Inferior parietal cortex (tissue), 1 donor: ENCODE measurements around the gene SPEN.

ENCODE experiments used
- DNase-seq: peaks from one replicate; pipeline ENCODE4 v3.0.0-alpha.2; 2016; ENCODE audit errors: extremely low spot score

The SPEN gene

DNA sequence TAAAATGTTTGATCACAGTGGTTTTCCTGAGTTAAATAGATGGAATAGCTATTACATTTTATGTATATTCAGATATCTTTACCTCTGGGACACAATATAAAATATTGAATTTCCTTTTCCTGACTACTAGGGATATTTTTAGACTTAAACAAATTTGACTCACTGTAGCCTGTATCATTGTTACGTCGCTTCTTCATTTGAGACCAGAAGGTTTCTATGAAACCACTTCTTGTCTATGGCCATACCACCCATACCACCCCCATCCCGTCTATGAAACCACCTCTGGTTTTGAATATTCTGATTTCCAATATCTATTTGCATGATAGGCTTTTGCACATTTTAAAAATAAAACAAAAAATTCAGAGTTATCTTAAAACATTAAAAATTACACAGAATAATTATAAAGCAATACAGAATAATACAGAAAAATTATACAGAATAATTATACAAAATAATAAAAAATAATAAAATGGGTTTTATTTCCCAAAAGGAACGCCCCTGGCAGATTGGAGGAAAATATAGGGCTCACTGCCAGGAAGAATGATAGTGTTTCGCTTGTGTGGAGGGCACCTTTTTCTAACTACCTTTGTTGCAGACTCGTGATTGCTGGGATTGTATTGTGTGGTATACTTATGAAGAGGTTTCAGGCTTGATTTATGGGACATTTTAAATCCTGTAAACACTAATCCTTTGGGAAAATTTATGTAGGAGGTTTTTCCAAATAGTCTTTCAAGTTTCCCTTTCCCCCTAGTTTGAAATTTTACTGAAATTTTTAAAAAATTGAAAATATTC, 4.7 kb downstream of the SPEN start:
- no peak for DNase-seq

DNA sequence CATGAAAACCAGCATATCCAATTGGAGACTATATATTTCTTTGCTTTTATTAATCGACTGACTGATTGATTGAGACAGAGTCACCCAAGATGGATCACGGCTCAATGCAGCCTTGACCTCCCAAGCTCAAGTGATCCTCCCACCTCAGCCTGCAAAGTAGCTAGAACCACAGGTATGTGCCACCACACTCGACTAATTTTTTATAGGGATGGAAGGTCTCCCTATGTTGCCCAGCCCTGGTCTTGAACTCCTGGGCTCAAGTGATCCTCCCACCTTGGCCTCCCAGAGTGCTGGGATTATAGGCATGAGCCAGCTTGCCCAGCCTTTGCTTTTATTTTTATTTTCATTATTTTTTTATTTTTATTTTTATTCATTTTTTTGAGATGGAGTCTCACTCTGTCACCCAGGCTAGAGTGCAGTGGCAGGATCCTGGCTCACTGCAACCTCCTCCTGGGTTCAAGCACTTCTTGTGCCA, 5.4 kb downstream of the SPEN start:
- no peak for DNase-seq

DNA sequence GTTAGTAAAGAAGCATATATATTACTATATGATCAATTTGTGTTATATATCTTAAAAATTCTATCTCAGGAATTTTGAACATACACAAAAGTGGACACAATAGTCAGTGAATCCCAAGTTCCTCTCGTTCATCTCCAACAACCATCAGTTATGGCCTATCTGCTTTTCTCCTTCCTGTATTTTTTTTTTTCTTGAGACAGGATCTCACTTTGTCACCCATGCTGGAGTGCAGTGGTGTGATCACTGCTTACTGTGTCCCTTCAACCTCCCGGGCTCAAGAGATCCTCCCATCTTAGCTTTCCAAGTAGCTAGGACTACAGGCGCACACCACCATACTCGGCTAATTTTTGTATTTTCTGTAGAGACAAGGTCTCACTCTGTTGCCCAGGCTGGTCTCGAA, 9.4 kb downstream of the SPEN start:
- no peak for DNase-seq

DNA sequence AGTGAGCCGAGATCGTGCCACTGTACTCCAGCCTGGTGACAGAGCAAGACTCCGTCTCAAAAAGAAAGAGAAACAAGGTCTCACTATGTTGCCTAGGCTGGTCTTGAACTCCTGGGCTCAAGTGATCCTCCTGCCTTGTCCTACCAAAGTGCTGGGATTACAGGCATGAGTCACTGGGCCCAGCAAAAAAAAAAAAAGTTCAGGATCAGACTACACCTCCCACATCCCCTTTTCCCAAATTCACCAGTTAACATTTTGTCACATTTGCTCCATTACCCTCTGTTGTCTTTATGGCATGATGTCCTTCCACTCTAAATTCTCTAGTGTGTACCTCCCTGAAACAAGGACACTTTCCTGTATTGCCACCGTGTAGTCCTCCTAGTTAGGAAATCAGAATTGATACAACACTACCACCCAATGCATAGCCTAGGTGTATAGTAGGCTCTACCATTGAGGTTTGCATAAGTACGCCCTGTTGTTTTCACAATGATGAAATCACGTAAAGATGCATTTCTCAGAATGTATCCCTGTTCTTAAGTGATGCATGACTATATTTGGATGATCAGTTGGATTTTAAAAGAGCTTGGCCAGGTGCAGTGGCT, 10.7 kb downstream of the SPEN start:
- no peak for DNase-seq

DNA sequence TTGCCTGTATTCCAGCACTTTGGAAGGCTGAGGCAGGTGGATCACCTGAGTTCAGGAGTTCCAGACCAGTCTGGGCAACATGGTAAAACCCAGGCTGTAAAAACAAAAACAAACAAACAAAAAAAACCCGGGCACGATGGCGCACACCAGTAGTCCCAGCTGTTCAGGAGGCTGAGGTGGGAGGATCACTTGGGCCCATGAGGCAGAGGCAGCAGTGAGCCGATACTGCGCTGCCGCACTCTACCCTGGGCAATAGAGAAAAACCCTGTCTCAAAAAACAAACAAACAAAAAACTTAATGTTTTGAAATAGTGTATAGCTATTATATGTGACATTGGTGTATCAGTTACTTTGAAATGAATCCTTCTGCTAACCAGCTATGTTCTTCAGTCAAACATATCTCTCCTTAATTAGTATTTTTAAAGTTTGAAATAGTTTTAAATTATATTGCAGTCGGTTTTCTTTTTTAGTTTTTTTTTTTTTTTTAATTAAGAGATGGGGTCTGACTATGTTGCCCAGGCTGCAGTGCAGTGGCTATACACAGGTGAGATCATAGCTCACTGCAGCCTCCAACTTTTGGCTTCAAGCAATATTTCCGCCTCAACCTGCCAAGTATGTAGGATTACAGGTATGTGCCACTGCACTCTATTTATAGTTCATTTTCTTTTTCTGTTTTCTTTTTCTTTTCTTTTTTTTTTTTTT, 11.3 kb downstream of the SPEN start:
- DNase-seq, result no peak

DNA sequence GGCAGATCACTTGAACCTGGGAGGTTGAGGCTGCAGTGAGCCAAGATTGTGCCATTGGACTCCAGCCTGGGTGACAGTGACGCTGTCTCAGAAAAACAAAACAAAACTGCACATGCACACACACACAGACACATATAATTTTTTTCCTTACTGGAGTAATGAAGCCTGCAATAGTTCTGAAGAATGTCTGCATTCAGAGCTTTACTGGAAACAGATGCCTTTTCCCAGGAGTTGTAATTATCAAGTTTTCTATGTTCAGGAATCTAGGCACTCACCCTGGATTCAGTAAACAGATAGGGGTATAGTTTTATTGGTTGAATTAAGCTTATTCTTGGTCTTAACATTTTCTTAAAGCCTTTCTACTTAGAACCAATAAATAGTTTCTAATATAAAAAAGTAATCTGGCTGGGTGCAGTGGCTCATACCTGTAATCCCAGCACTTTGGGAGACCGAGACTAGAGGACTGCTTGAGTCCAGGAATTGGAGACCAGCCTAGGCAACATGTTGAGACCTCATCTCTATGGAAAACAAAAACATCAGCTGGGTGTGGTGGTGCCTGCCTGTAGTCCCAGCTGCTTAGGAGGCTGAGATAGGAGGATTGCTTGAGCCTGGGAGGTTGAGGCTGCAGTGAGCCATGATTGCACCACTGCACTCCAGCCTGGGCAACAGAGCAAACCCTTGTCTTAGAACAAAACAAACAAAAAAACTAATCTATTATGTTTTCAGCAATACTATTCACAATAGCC, 15.8 kb downstream of the SPEN start:
- DNase-seq, result no peak

DNA sequence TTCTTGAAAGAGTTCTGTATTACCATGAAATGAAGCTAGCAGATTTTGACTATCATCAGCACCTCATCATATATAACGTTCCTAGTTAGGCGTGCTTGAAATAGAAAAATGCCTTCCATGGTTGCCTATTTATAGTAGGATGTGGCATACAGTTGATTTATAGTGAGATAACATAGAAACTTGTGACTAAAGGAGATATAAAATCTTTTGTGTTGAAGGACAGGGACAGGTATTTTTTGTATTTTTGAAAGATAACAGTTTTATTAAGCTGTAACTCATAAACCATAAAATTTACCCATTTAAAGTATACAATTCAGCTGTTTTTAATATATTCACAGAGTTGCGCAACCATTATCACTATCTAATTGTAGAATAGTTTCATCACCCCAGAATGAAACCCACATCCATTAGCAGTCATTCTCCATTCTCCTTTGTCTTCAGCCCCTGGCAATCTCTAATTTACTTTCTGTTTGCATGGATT, 19.3 kb downstream of the SPEN start:
- DNase-seq, result no peak

DNA sequence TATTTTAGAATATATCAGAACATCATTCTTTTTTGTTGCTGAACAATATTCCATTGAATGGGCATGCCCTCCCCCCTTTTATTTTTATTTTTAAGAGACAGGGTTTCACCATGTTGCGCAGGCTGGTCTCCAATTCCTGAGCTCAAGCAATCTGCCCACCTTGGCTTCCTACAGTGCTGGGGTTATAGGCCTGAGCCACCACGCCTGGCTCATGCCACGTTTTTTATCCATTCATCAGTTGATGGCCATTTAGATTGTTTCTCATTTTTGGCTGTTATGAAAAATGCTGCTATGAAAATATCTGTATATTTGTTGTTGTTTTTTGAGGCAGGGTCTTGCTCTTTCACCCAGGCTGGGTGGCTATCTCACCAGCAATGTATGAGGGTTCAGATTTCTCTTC, 19.8 kb downstream of the SPEN start:
- DNase-seq, result no peak

DNA sequence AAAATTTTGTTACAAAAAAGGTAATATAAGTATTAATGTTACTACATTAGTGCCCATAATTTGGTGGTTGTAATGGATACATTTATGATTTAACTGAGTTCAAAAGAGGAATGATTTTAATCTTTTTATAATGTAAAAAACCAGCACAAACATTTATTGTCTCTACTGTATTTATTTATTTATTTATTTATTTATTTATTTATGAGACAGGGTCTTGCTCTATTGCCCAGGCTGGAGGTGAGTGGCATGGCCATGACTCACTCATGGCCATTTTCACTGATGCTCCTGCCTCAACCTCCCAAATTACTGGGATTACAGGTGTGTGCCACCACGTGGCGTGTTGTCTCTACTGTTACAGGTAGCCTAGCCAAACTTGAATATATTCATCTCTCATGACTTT, 21.9 kb downstream of the SPEN start:
- DNase-seq, result no peak

DNA sequence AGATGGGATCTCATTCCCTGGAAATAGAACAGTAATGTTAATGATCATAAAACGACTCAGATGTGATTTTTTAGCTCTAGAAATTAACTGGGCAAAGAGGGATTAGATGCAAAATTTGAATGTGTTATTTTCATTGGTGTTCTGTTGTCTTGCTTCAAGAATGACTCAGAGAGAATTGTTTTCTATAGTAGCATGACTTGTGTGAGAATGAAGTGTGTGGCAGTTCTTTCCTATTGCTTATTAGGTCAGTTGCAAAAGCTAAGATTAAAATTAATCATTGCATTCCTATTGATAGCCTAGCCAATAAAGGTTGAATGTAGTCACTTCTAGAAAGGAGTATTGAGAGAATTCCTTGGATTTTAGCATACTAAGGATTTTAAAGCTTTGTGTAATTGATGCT, 22.9 kb downstream of the SPEN start:
- DNase-seq, result no peak

DNA sequence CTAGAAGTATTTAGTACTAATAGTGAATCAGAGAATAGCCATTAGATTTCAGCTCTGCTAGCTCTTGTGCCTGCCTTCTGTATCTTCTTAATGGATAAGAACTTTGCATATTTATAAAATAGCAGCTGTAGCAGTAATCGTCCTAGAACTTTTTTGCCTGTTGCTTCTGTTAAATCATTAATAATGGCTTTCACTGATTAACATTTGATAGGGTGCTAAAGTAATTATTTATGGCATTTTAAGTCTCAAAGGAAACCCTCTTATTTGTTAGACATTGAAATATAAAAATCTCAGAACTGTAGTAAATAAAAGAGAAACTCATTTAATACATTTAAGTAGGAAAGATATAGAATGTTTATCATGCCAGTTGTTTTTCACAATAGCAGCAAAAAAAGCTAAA, 27.0 kb downstream of the SPEN start:
- no peak for DNase-seq

DNA sequence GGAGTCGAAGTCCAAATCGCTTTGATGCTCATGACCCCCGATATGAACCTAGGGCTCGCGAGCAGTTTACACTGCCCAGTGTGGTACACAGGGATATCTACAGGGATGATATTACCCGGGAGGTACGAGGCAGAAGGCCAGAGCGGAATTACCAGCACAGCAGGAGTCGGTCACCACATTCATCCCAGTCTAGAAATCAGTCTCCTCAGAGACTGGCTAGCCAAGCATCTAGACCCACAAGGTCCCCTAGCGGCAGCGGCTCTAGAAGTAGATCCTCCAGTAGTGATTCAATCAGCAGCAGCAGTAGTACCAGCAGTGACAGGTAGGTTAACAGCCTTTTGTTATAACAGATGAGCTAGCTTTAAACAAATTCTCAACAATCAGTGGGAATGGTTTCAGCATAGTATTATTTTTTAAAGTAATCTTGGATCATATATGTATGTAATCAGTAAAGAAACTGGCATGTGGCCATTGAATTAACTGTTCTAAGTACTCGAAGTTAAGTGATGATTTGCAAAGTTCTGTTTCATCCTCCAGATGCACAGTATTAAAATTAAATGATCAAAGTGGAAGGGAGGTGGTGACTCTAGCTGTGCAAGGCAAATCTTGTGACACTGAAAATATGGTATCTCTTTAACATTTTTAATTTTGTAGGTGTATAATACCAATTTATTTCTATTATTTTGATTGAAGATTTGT, 29.0 kb downstream of the SPEN start:
- DNase-seq, result no peak

DNA sequence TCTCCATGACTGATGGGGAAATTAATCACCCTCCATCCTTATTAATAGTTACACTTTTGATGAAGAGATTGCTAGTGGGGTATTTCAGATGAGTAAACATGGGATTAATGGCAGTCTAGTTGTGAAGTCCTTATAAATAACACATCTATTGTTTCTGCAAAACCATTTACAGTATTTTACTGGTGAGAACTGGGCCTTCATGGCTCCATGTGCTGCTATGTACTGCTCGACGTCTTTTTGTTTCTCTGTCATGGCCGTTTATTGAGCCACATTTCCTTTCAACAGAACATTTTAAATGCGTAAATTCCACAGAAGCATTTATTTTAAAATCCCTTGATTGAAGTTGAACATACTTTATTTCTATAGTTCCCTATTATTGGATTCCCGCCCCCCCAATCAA, 34.5 kb downstream of the SPEN start:
- DNase-seq, result no peak

DNA sequence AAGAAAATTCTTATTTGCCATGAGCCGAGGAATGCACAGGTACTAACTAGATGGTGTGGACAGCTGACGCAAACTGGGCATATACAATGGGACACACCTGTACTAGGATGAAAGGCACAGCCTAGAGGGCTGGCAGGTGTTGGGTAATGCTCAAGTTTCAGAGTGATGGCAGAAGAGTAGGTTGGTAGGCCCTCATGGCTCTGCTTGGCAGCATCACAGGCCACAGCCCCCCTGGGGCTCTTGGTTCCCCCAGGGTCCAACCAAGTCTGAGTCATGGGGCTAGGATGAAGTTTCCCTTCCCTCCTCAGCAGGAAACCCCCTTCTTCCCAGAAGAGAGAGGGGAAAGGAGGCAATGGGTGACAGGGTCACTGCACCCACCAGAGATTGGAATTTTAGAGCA, 35.2 kb downstream of the SPEN start:
- DNase-seq, result no peak

DNA sequence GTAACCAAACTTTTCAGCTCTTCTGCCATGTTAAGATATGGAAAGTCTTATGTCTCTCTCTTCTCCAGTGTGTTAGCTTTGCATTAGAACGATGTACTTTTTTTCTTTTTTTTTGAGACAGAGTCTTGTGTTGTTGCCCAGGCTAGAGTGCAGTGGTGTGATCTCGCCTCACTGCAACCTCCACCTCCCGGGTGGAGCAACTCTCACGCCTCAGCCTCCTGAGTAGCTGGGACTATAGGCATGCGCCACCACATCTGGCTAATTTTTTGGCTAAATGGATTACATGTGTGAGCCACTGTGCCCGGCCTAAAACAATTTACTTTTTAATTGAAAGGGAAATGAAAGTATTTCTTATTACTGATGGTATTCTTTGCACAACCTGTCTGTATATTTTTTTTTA, 35.8 kb downstream of the SPEN start:
- DNase-seq, result no peak

DNA sequence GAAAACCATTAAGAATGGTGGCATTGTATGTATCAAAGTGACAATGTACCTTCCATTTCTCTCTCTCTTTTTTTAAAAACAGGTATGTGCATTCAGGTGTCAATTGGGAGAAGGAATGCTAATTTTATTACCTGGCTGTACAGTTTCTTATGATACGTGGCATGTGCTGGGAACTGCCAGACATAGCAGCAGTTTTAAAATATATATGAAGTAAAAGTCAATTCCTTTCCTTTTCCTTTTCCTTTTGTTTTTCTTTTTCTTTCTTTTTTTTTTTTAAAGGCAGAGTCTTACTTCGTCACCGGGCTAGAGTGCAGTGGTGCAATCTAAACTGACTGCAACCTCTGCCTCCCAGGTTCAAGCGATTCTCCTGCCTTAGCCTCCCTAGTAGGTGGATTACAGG, 37.0 kb downstream of the SPEN start:
- no peak for DNase-seq

DNA sequence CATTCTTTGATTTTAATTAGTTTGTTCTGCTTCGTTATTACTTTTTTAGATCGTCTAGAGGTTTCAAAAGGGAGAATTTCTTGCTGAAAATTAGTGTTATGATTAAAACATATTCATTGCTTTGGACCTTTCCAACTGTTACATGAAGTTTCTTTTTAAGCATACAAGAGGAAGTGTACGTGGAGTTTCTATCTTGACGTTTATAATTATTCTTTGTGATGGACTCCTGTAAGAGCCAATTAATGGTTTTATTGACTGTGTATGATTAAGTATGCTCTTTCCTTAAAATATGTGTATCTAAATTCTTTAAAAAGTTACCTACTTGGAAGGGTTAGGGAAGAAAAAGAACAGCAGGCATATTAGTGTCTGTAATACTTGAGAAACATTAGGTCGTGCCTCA, 37.8 kb downstream of the SPEN start:
- DNase-seq, result no peak

DNA sequence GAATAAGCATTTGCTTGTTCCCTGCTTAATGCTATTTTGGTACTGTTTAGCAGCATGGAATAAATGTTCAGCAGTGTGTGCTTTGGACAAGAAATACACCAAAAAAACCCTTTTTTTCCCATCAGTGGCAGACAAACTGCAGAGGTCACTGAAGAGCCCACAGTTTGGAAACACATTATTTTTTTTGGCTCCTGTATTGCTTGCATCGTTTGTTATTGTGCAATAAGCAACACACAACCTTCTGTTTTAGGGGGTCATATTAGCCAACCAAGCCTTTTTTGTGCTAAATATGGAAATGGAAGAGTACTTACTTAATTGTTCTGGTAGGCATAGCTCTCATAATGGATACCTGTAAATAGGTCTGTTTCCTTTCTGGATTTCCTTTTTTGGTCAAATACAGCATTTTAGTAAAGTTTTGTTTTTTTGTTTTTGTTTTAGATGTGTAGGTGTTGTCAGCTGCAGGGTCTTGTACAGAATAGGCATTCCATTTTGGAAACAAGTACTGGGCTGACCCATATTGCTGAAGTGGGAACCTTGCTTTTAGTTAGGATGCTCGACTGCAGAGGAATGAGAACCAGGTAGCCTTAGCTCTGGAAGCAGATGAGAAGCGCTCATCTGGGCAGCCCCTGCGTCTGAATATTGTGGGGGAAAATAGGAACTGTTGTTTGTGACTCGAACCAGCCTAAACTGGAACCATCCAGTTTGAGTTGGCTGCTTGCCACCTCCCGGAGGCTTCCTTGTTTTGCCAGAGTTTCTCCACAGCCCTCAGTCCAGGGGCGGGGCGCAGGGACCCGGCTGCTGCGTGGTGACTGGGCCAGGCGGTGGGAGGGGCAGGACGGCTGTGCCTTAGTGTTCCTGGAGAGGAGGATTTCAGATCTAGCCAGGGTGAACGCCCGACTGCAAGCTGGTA, 38.4 kb downstream of the SPEN start:
- peak; percentile 94 for DNase-seq

DNA sequence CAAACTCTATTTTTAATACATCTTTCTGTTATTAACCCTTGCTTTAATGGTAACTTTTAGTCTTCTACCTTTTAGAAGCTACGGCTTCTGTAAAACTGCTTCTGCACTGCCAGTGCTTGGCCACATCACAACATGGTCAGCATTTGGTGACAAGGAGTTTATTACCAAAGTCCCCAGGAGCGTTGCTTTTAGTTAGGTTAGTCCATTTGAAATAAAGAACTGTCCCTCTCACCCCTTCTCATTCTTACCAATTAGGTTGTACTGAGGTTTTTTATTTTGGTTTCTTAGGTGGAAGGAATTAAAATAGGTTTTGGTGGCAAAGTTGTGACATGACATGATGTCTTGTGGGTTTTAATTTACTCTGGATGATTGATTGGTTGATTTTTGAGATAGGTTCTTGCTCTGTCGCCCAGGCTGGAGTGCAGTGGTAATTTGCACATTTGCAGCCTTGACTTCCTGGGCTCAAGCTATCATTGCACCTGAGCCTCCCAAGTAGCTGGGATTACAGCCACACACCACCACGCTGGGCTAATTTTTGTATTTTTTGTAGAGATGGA, 39.2 kb downstream of the SPEN start:
- no peak for DNase-seq
